SK-N-SH (cell line): Measurements from ENCODE around the gene LTF. TPM values are rescaled to one million over a fixed set of nuclear protein-coding genes. Genes with fewer than 3 reads are reported as not detected.

Experiments used
- CTCF ChIA-PET: fragments of 300-600, 350-600 bp; formaldehyde crosslinking; extraction: SDS; loops from one replicate; lab custom pipeline; 2021; lab: Yijun Ruan, JAX
- POLR2A ChIA-PET: fragments of 350-600 bp; sonication (Branson Sonifier 250); formaldehyde crosslinking; extraction: SDS; loops from one replicate; lab custom pipeline; 2020; ENCODE audit warnings: antibody characterized with exemption, inconsistent platforms; lab: Yijun Ruan, JAX
- DNase-seq: peaks from one replicate; pipeline ENCODE4 v3.0.0; 2012
- H2AFZ ChIP-seq: fragments of 200-600 bp; sonication (generic); 2 replicates; pipeline ENCODE4 v1.8.1; 2016; ENCODE audit warnings: antibody characterized with exemption, mild to moderate bottlenecking, low read depth
- H3F3A ChIP-seq: fragments of 200-600 bp; sonication (generic); replicated peaks from 2 replicates; pipeline ENCODE3; 2016; ENCODE audit warnings: antibody characterized with exemption, mild to moderate bottlenecking; ENCODE audit not compliant: insufficient read depth
- H3K27ac ChIP-seq, 2 experiments: fragments of 200-500 bp in 1 of 2; fragments of 200-600 bp in 1 of 2; sonication (Bioruptor generic) in 1 of 2; sonication (generic), shearing (Covaris generic) in 1 of 2; 2 replicates each; pipeline versions ENCODE4 v1.5.1 to v1.6.1; 2014 to 2016; ENCODE audit warnings: low read depth in 2 of 2, inconsistent platforms in 1 of 2, low read length in 1 of 2, mild to moderate bottlenecking in 1 of 2, mixed read lengths in 1 of 2
- H3K27me3 ChIP-seq: fragments of 200-600 bp; sonication (generic), shearing (Covaris generic); 2 replicates; pipeline ENCODE4 v1.6.1; 2016; ENCODE audit warnings: mixed run types; ENCODE audit not compliant: insufficient read depth
- H3K36me3 ChIP-seq, 2 experiments: fragments of 200-500 bp in 1 of 2; fragments of 200-600 bp in 1 of 2; sonication (Bioruptor generic) in 1 of 2; sonication (generic) in 1 of 2; replicated peaks in 1 of 2; 2 replicates each; pipeline versions ENCODE3 to v1.5.1; 2014 to 2016; ENCODE audit warnings: low read length in 1 of 2, mild to moderate bottlenecking in 1 of 2; ENCODE audit not compliant: insufficient read depth in 2 of 2, control insufficient read depth in 1 of 2
- H3K4me1 ChIP-seq, 2 experiments: fragments of 200-500 bp in 1 of 2; fragments of 200-600 bp in 1 of 2; sonication (Bioruptor generic) in 1 of 2; sonication (generic), shearing (Covaris generic) in 1 of 2; 2 replicates each; pipeline versions ENCODE4 v1.5.1 to v1.6.1; 2014 to 2016; ENCODE audit warnings: low read depth in 1 of 2, low read length in 1 of 2, mixed run types in 1 of 2; ENCODE audit not compliant: insufficient read depth in 2 of 2, control insufficient read depth in 1 of 2
- H3K4me2 ChIP-seq: fragments of 200-600 bp; sonication (generic), shearing (Covaris generic); 2 replicates; pipeline ENCODE4 v1.6.1; 2017; ENCODE audit warnings: mixed run types
- H3K4me3 ChIP-seq, 2 experiments: fragments of 200-500 bp in 1 of 2; fragments of 200-600 bp in 1 of 2; sonication (Bioruptor generic) in 1 of 2; sonication (generic), shearing (Covaris generic) in 1 of 2; 2 replicates each; pipeline versions ENCODE4 v1.5.1 to v1.8.1; 2014 to 2016; ENCODE audit warnings: low read depth in 2 of 2, inconsistent platforms in 1 of 2, low read length in 1 of 2, mild to moderate bottlenecking in 1 of 2, mixed read lengths in 1 of 2, moderate library complexity in 1 of 2
- H3K79me2 ChIP-seq: fragments of 200-600 bp; sonication (generic); 2 replicates; pipeline ENCODE4 v1.8.1; 2017; ENCODE audit warnings: mild to moderate bottlenecking; ENCODE audit not compliant: insufficient read depth
- H3K9ac ChIP-seq: fragments of 200-600 bp; sonication (generic); 2 replicates; pipeline ENCODE4 v1.6.1; 2017; ENCODE audit warnings: mixed run types
- H3K9me2 ChIP-seq: fragments of 200-600 bp; sonication (generic); 2 replicates; pipeline ENCODE4 v1.6.1; 2017; ENCODE audit warnings: mixed run types
- H3K9me3 ChIP-seq: fragments of 200-600 bp; sonication (generic); 2 replicates; pipeline ENCODE4 v1.6.1; 2017; ENCODE audit warnings: mixed run types, mild to moderate bottlenecking, moderate library complexity
- H4K20me1 ChIP-seq: fragments of 200-600 bp; sonication (generic); 2 replicates; pipeline ENCODE4 v1.6.1; 2017; ENCODE audit warnings: mild to moderate bottlenecking, mixed run types; ENCODE audit not compliant: insufficient read depth
- ELF1 ChIP-seq: IDR thresholded peaks from 2 replicates; pipeline ENCODE4 v1.4.0; 2012
- EP300 ChIP-seq, 2 experiments: IDR thresholded peaks; 2 replicates each; pipeline versions ENCODE4 v1.4.0 to v1.6.1; 2012; ENCODE audit warnings: borderline replicate concordance in 1 of 2, low read depth in 1 of 2, low read length in 1 of 2
- FOXJ3 ChIP-seq: sonication (generic); formaldehyde crosslinking; IDR thresholded peaks from 2 replicates; pipeline ENCODE4 v1.5.1; 2020; ENCODE audit warnings: mild to moderate bottlenecking, missing genetic modification reagents
- FOXM1 ChIP-seq: IDR thresholded peaks from 2 replicates; pipeline ENCODE4 v1.4.0; 2012; ENCODE audit warnings: low read depth, mild to moderate bottlenecking
- GABPA ChIP-seq: IDR thresholded peaks from 2 replicates; pipeline ENCODE4 v1.4.0; 2012; ENCODE audit warnings: low read depth, mild to moderate bottlenecking
- GATA2 ChIP-seq: sonication (generic); formaldehyde crosslinking; IDR thresholded peaks from 2 replicates; pipeline ENCODE4 v1.5.0; 2020; ENCODE audit warnings: mild to moderate bottlenecking, missing genetic modification reagents
- MAX ChIP-seq: IDR thresholded peaks from 2 replicates; pipeline ENCODE4 v1.4.0; 2012; ENCODE audit warnings: low read depth
- MXI1 ChIP-seq: IDR thresholded peaks from 2 replicates; pipeline ENCODE4 v1.6.1; 2012; ENCODE audit warnings: mild to moderate bottlenecking, low read depth, low read length, improper control_type of control experiment
- PBX3 ChIP-seq: IDR thresholded peaks from 2 replicates; pipeline ENCODE4; 2012
- RAD21 ChIP-seq: IDR thresholded peaks from 2 replicates; pipeline ENCODE4 v1.6.1; 2012; ENCODE audit warnings: mild to moderate bottlenecking, low read length
- RCOR1 ChIP-seq: fragments of 150-350 bp; IDR thresholded peaks from 2 replicates; pipeline ENCODE4 v1.6.1; 2017; ENCODE audit warnings: antibody characterized with exemption, low read length
- REST ChIP-seq: IDR thresholded peaks from 2 replicates; pipeline ENCODE4 v1.6.1; 2012; ENCODE audit warnings: mild to moderate bottlenecking, low read depth, low read length, moderate library complexity
- RXRA ChIP-seq: IDR thresholded peaks from 2 replicates; pipeline ENCODE4 v1.4.0; 2012; ENCODE audit warnings: low read depth, mild to moderate bottlenecking, borderline replicate concordance
- TAF1 ChIP-seq: IDR thresholded peaks from 2 replicates; pipeline ENCODE4 v1.6.1; 2012; ENCODE audit warnings: low read depth, mild to moderate bottlenecking, low read length, moderate library complexity, borderline replicate concordance
- TEAD4 ChIP-seq: IDR thresholded peaks from 2 replicates; pipeline ENCODE4 v1.4.0; 2012; ENCODE audit warnings: mild to moderate bottlenecking, borderline replicate concordance; ENCODE audit not compliant: insufficient read depth
- USF1 ChIP-seq: IDR thresholded peaks from 2 replicates; pipeline ENCODE4 v1.4.0; 2012; ENCODE audit warnings: low read depth, borderline replicate concordance
- ZBTB33 ChIP-seq: IDR thresholded peaks from 2 replicates; pipeline ENCODE4 v1.4.0; 2012; ENCODE audit warnings: low read depth, borderline replicate concordance
- WGBS: methylation state at CpG from one replicate; pipeline ENCODE4 v1.1.6; 2017; ENCODE audit warnings: low lambda C conversion rate; 5-methylcytosine and 5-hydroxymethylcytosine counted together
- polyA plus RNA-seq, 3 experiments: library from polyadenylated mRNA; depleted of rRNA; stranded (reverse); fragments of >200 nt; gene quantifications; 2 replicates each; pipeline ENCODE4 v1.2.3, GENCODE V29; 2012

LTF gene
- polyA plus RNA-seq, 1 of the 3 experiments (the other 2 are of a cell fraction) = not detected

GRCh38 chr3:46504789-46505188 lies 40.1 kb upstream of the LTF start (continued):
- TF ChIP-seq FOXJ3 (CRISPR knock-in tag) (no peak), MXI1 (no peak), EP300 (IDR thresholded peaks at IDR 0.05; ENCODE audit: borderline replicate concordance in 1 of 2, low read depth in 1 of 2, low read length in 1 of 2) (no peak), RXRA (no peak), FOXM1 (no peak), PBX3 (no peak), ELF1 (no peak)

- H3K79me2 ChIP-seq = no peaks in the 10 kb centered on the region
- H4K20me1 ChIP-seq = no peaks in the 10 kb centered on the region
- no peak overlapping the region for H3K4me2 ChIP-seq
- H3K9me2 ChIP-seq = no peaks in the 10 kb centered on the region
- no peak overlapping the region for H3K4me3 ChIP-seq
- no peaks in the 10 kb centered on the region for H3K27me3 ChIP-seq
- no peak overlapping the region for H3K27ac ChIP-seq
- no peak for TF ChIP-seq ZBTB33
- TF ChIP-seq MAX = no peak
- TF ChIP-seq RCOR1 = no peak
- no peak for TF ChIP-seq REST
- TF ChIP-seq GATA2 (CRISPR knock-in tag) = no peak
- TF ChIP-seq MXI1 = no peak
- no peak for TF ChIP-seq TAF1
- no peak for TF ChIP-seq GABPA
- no peak for TF ChIP-seq RXRA
- no peak for TF ChIP-seq FOXJ3 (CRISPR knock-in tag)
- TF ChIP-seq TEAD4 = no peak
- no peak for TF ChIP-seq RAD21
- no peak for TF ChIP-seq USF1
- H3K36me3 ChIP-seq = no peaks in the 10 kb centered on the region
- no peak overlapping the region for H3K9ac ChIP-seq
- no peak for DNase-seq
- H3K9me3 ChIP-seq = no peaks in the 10 kb centered on the region
- 55% methylated on average over 7 of the region's 7 CpGs for WGBS
- POLR2A ChIA-PET = no interaction called here
- no peaks in the 10 kb centered on the region for H3F3A ChIP-seq
- H3K4me1 ChIP-seq = peaks cover 0 to 6% of the 10 kb centered on the region in 2 experiments; a peak in 1 of 4 replicates
- H2AFZ ChIP-seq = no peak overlapping the region
- CTCF ChIA-PET = interaction anchor here (0.6 to 8.7 kb wide), 4 partner anchors 13 to 1298 kb away, joined by 3 to 108 read pairs (median 4); partner anchors contain the start of gene LRRC2
These were observed 38.6 kb upstream of the LTF start for GRCh38 chr3:46503200-46503874.
